HUES64 (cell line): ENCODE data around the gene RUBCN.
"Not testable (repeated sequence)": the region's sequence is repeated elsewhere in the genome, so short reads cannot be mapped to it uniquely, and the experiment has no call there.

ENCODE experiments used
- H3K27ac ChIP-seq: 2 replicates; pipeline ENCODE4 v1.7.0; 2013; ENCODE audit warnings: low read depth, low read length, inconsistent platforms
- H3K27me3 ChIP-seq: 2 replicates; pipeline ENCODE4 v1.6.1; 2013; ENCODE audit warnings: mild to moderate bottlenecking, low read length; ENCODE audit not compliant: insufficient read depth
- H3K36me3 ChIP-seq: 2 replicates; pipeline ENCODE4 v1.6.1; 2013; ENCODE audit warnings: mild to moderate bottlenecking, low read length; ENCODE audit not compliant: insufficient read depth
- H3K4me1 ChIP-seq: 2 replicates; pipeline ENCODE4 v1.6.1; 2013; ENCODE audit warnings: mild to moderate bottlenecking, low read length, moderate library complexity; ENCODE audit not compliant: insufficient read depth
- H3K4me3 ChIP-seq: 2 replicates; pipeline ENCODE4 v1.5.1; 2013; ENCODE audit warnings: mild to moderate bottlenecking, low read length, moderate library complexity
- H3K9ac ChIP-seq: 2 replicates; pipeline ENCODE4 v1.6.1; 2013; ENCODE audit warnings: mild to moderate bottlenecking, low read depth, low read length
- H3K9me3 ChIP-seq: 2 replicates; pipeline ENCODE4 v1.6.1; 2013; ENCODE audit warnings: low read depth, low read length; ENCODE audit not compliant: insufficient read depth
- WGBS: fragments of 150-250, 120-280 bp; methylation state at CpG from one replicate; pipeline ENCODE4 v1.1.7; 2013; ENCODE audit warnings: missing lambda C conversion rate; 5-methylcytosine and 5-hydroxymethylcytosine counted together

The RUBCN gene

DNA sequence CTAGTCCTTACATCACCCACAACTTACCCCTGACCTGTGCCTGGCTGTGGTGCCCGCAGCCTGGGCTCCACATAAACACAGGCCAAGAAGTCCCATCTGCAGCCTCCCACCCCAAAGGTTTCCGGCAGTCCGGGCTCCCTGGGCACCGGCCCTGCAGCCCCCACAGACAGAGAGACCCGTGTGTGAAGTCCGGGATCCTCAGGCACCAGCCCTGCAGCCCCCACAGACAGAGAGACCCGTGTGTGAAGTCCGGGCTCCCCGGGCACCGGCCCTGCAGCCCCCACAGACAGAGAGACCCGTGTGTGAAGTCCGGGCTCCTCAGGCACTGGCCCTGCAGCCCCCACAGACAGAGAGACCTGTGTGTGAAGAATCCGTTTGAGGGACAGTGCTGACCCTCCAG, 78.0 kb downstream of the RUBCN start:
- not testable (repeated sequence) for H3K36me3 ChIP-seq, H3K4me1 ChIP-seq, H3K4me3 ChIP-seq, H3K9ac ChIP-seq, H3K9me3 ChIP-seq, H3K27me3 ChIP-seq, H3K27ac ChIP-seq
- WGBS: 96% methylated on average over 12 of the region's 13 CpGs

GRCh38 chr3:197657541-197658292, 79.0 kb downstream of the RUBCN start:
- not testable (repeated sequence) for H3K27ac ChIP-seq, H3K9me3 ChIP-seq, H3K4me1 ChIP-seq, H3K4me3 ChIP-seq, H3K9ac ChIP-seq, H3K36me3 ChIP-seq, H3K27me3 ChIP-seq
- WGBS: 91% methylated on average over 16 of the region's 30 CpGs

DNA sequence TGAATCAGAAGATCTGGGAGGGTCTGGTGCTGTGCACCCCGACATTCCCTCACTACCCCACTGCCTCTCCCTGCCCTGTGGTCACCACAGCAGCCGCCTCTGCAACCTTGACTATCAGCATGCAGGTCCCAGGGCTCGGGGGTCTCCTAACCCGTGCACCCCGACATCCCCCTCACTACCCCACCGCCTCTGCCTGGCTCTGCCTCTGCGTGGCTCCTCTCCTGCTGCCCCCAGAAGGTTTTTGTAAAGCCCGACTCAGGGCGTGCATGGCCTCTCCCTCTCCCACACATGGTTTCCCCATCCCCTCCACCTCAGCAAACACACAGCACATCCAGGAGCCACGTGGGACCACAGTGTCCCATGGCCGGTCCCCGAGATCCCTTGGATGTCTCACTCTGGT, 79.7 kb downstream of the RUBCN start:
- not testable (repeated sequence) for H3K27ac ChIP-seq, H3K9ac ChIP-seq, H3K4me1 ChIP-seq, H3K4me3 ChIP-seq, H3K9me3 ChIP-seq, H3K36me3 ChIP-seq, H3K27me3 ChIP-seq
- WGBS: 92% methylated on average over 10 of the region's 12 CpGs

- H3K4me1 ChIP-seq, H3K9ac ChIP-seq, H3K36me3 ChIP-seq, H3K27ac ChIP-seq, H3K4me3 ChIP-seq, H3K9me3 ChIP-seq, H3K27me3 ChIP-seq: not testable (repeated sequence)
- 94% methylated on average over 2 of the region's 3 CpGs for WGBS
Measured at GRCh38 chr3:197656129-197656528, 80.6 kb downstream of the RUBCN start.

GRCh38 chr3:197654998-197655330, 81.7 kb downstream of the RUBCN start:
- no CpG with 5 or more reads among the region's 22 CpGs for WGBS
- not testable (repeated sequence) for H3K9me3 ChIP-seq, H3K9ac ChIP-seq, H3K4me3 ChIP-seq, H3K4me1 ChIP-seq, H3K27ac ChIP-seq, H3K27me3 ChIP-seq, H3K36me3 ChIP-seq

DNA sequence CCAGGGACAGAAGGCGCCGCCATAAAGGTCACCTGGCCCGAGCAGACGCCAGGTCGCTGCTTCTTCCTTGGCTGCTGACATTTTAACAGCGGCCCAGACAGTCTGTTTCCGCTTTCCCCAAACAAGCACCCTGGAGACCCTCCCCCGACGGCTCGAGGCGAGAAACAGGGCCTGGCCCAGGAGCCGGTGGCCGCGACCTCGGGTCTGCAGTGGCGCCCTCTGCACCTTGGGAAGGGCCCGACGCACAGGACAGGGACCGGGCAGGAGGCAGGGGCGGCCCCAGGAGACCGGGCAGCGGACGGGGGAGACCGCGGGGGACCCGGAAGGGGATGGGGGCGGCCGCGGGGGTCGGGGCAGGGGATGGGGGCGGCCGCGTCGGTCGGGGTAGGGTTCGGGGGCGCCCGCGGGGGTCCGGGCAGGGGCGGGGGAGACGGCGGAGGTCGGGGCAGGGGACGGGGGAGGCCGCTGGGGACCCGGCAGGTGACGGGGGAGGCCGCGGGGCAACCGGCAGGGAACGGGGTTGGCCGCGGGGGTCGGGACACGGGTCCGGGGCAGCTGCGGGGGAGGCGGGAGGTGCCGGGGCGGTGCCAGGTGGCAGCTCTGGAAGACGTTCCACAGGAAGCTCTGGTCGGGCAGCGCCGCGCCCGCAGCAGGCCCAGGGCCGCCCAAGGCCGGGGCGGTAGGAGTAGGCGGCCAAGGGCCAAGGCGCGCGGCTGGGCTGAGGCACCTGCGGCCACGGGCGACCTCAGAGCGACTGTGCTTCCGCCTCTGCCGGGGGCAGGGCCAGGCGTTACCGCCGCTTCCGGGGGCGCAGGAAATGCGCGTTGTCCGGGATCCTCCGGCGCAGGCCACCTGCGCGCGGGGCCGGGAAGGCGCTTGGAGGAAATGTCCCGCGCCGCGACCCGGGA, 82.4 kb downstream of the RUBCN start:
- 3% methylated on average over 12 of the region's 100 CpGs for WGBS
- not testable (repeated sequence) for H3K27me3 ChIP-seq, H3K27ac ChIP-seq, H3K36me3 ChIP-seq, H3K4me1 ChIP-seq, H3K9me3 ChIP-seq, H3K9ac ChIP-seq
- peak overlapping the region; percentile 49 for H3K4me3 ChIP-seq

- H3K36me3 ChIP-seq, H3K9ac ChIP-seq, H3K9me3 ChIP-seq, H3K4me3 ChIP-seq, H3K27ac ChIP-seq, H3K27me3 ChIP-seq, H3K4me1 ChIP-seq: not testable (repeated sequence)
- WGBS: 75% methylated on average over 1 of the region's 10 CpGs
Measured at GRCh38 chr3:197652860-197653259, 83.8 kb downstream of the RUBCN start.

GRCh38 chr3:197647649-197648048, 89.1 kb downstream of the RUBCN start:
- 100% methylated on average over 3 of the region's 7 CpGs for WGBS
- H3K9ac ChIP-seq, H3K27ac ChIP-seq, H3K9me3 ChIP-seq, H3K36me3 ChIP-seq, H3K27me3 ChIP-seq, H3K4me3 ChIP-seq, H3K4me1 ChIP-seq: not testable (repeated sequence)

GRCh38 chr3:197647191-197647590, 89.5 kb downstream of the RUBCN start:
- not testable (repeated sequence) for H3K4me3 ChIP-seq, H3K9ac ChIP-seq, H3K9me3 ChIP-seq, H3K36me3 ChIP-seq, H3K27me3 ChIP-seq, H3K4me1 ChIP-seq, H3K27ac ChIP-seq
- 98% methylated on average over 8 of the region's 9 CpGs for WGBS

GRCh38 chr3:197646294-197646693, 90.4 kb downstream of the RUBCN start:
- not testable (repeated sequence) for H3K27me3 ChIP-seq, H3K4me3 ChIP-seq, H3K4me1 ChIP-seq, H3K9me3 ChIP-seq, H3K36me3 ChIP-seq, H3K27ac ChIP-seq, H3K9ac ChIP-seq
- 96% methylated on average over 12 of the region's 12 CpGs for WGBS

- H3K9me3 ChIP-seq, H3K36me3 ChIP-seq, H3K27ac ChIP-seq, H3K4me1 ChIP-seq, H3K4me3 ChIP-seq, H3K27me3 ChIP-seq, H3K9ac ChIP-seq: not testable (repeated sequence)
- 92% methylated on average over 10 of the region's 10 CpGs for WGBS
Measured at GRCh38 chr3:197637556-197637955, 99.1 kb downstream of the RUBCN start.
